Bladder microvascular endothelial cell (primary cell): ENCODE results near the gene CPS1. TPM values are rescaled to one million over a fixed set of nuclear protein-coding genes. Genes with fewer than 3 reads are reported as not detected.

Source experiments
- total RNA-seq: library from RNA; depleted of rRNA; stranded (reverse); fragments of >200 nt; gene quantifications from 2 replicates; pipeline ENCODE4 v1.2.3, GENCODE V29; 2014

Gene CPS1
- 0.88 and 2.1 TPM in 2 replicates for total RNA-seq

DNA sequence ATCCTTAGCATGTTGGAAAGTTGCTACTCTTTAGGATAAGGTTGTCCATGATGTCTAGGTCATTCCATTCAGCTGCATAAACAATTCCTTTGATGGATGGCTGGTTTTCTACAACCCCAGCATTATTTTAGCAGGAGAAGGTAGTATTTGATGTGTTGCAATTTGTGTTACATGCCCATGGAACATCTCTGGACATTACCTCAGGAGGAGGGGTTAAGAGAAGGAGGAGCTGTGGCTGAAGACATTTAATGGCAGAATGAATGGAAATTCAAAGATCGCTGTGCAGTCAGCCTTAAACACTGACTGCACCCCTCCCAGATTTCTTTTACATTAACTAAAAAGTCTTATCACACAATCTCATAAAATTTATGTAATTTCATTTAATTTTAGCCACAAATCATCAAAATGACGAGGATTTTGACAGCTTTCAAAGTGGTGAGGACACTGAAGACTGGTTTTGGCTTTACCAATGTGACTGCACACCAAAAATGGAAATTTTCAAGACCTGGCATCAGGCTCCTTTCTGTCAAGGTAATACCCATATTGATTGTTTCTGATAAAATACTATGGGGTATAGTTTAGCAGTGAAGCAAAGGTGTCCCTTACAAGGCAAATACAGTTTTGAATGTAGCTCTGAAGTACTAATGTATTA, at the start of gene CPS1:
Gene CPS1, plus strand, starts transcription at position 271 of the 652 bp plus-strand sequence. Its CDS starts 135 bp downstream, at position 406.

Other genes with a start within 250 kb of the CPS1 start
- gene MYL1, start 241.4 kb upstream of the CPS1 start, total RNA-seq: not detected in 2 replicates
- gene LANCL1, start 79.8 kb upstream of the CPS1 start, total RNA-seq: 17.0 and 34.8 TPM in 2 replicates